Skeletal muscle tissue (tissue), 4 donors: ENCODE data around the gene INPP4A. TPM values are rescaled to one million over a fixed set of nuclear protein-coding genes. Genes with fewer than 3 reads are reported as not detected.

Source experiments
- H3K27ac ChIP-seq: one replicate; pipeline ENCODE4 v1.7.0; 2013; ENCODE audit warnings: mild to moderate bottlenecking, low read depth, low read length, inconsistent platforms
- H3K27me3 ChIP-seq, 3 donors: one replicate each; pipeline ENCODE4 v1.7.0; 2013; ENCODE audit warnings: low read length in 3 of 3; ENCODE audit not compliant: control insufficient read depth in 3 of 3, insufficient read depth in 3 of 3
- H3K36me3 ChIP-seq, 3 donors: one replicate each; pipeline ENCODE4 v1.7.0; 2013; ENCODE audit warnings: low read length in 3 of 3; ENCODE audit not compliant: control insufficient read depth in 3 of 3, insufficient read depth in 3 of 3
- H3K4me1 ChIP-seq, 3 donors: one replicate each; pipeline ENCODE4 v1.7.0; 2013; ENCODE audit warnings: low read length in 3 of 3, mild to moderate bottlenecking in 3 of 3; ENCODE audit not compliant: control insufficient read depth in 3 of 3, insufficient read depth in 3 of 3
- H3K4me3 ChIP-seq, 3 donors: one replicate each; pipeline ENCODE4 v1.7.0; 2013; ENCODE audit warnings: low read length in 3 of 3
- H3K9ac ChIP-seq, 3 donors: one replicate each; pipeline ENCODE4 v1.7.0; 2013; ENCODE audit warnings: low read length in 3 of 3, mild to moderate bottlenecking in 3 of 3, moderate library complexity in 2 of 3, low read depth in 1 of 3
- H3K9me3 ChIP-seq, 3 donors: one replicate each; pipeline ENCODE4 v1.7.0; 2013; ENCODE audit warnings: low read length in 3 of 3; ENCODE audit not compliant: control insufficient read depth in 3 of 3
- total RNA-seq: library from RNA; depleted of rRNA; stranded (reverse); fragments of >200 nt; gene quantifications from one replicate; pipeline ENCODE4 v1.2.3, GENCODE V29; 2014
- donor health status: Osteomylitis.

INPP4A gene
- total RNA-seq, 1 donor from 2014 or later: 12.5 TPM

GRCh38 chr2:98459496-98460175, 15.0 kb downstream of the INPP4A start:
- Histone ChIP-seq H3K4me3 (no peak overlapping the region), H3K9me3 (no peaks in the 10 kb centered on the region), H3K4me1 (peaks cover 33 to 56% (median 40%) of the 10 kb centered on the region in 3 donors), H3K27ac (no peak overlapping the region), H3K9ac (peak overlapping the region in 1 of 3 donors; percentile 0), H3K27me3 (no peaks in the 10 kb centered on the region), H3K36me3 (peaks cover 0 to 5% (median 4%) of the 10 kb centered on the region in 3 donors)

DNA sequence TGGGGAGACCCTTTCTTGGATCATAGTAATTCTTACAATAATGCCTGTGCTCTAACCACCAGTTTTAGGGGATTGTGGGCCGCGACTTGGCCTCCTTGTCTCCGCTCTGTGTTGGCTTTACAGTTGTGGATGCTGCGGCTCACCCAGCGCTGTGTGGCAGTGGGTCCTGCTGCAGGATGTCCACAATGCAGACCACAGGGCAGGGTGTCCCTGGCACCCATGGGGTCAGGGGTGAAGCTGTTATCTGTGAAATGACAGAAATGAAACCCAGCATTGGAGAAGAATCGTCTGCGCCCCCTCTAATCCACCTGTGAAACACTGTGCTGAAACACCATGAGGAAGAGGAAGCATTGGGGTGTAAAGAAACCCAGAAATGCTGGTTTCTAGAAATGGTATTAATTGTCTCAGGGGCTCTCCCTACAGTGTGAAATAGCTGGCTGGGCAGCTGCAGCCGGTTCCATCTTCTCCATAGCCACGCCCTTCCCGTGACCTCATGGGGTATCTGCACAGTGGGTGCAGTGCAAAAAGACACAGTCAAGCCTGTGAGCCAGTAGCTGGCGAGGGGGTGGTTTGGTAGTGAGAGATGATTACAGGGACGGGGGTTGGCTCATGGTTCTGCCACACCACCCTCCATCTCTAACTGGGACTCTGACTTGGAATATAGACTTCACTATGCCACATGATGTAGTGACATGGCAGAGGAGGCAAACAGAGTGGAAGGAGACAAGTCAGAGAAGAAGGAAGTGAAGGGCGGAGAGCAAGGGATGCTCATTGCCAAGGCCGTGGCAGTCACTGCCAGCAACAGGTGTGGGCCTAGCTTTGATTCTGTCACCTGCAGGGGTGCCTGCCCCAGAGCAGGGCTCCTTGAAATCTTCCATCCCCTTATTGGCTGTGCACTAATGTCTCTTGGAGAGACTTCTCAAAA, 16.2 kb downstream of the INPP4A start:
- Histone ChIP-seq H3K36me3 (peaks cover 0 to 5% (median 3%) of the 10 kb centered on the region in 3 donors), H3K4me1 (peaks cover 37 to 61% (median 42%) of the 10 kb centered on the region in 3 donors), H3K9ac (no peak overlapping the region), H3K9me3 (no peaks in the 10 kb centered on the region), H3K27me3 (no peaks in the 10 kb centered on the region), H3K27ac (no peak overlapping the region), H3K4me3 (no peak overlapping the region)

DNA sequence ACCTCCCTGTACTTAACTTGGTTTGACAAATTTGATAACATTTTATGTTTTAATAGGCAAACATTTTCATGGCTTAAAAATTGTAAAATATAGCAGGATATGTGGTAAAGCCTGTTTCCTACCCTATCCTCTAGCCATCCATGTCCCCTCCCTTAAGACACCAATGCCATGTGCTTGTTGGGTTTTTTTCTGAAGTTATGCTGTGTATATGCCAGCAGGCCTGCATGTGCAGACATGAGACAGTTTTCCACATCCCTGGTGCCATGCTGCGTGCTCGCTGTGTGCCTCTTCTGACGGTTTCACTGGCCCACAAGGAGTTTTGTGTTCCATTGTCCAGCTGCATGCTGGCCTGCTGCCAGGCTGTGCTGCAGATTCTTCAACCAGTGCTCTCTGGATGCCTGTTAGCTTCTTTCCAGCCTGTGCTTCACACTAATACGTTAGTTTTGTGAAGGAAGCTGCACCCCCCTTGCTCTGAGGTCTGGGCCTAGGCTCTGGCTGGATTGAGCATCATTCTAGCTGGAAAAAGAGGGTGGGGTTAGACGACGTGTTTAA, 16.9 kb downstream of the INPP4A start:
- H3K4me1 ChIP-seq: peaks cover 37 to 65% (median 49%) of the 10 kb centered on the region in 3 donors
- H3K27me3 ChIP-seq: no peaks in the 10 kb centered on the region
- H3K4me3 ChIP-seq: no peak overlapping the region
- H3K36me3 ChIP-seq: peaks cover 0 to 5% (median 3%) of the 10 kb centered on the region in 3 donors
- H3K9ac ChIP-seq: no peak overlapping the region
- H3K9me3 ChIP-seq: no peaks in the 10 kb centered on the region
- H3K27ac ChIP-seq: no peak overlapping the region

- Histone ChIP-seq H3K4me3 (no peak overlapping the region), H3K4me1 (peaks cover 37 to 63% (median 49%) of the 10 kb centered on the region in 3 donors)
Measured at GRCh38 chr2:98463081-98463481, 18.4 kb downstream of the INPP4A start.

DNA sequence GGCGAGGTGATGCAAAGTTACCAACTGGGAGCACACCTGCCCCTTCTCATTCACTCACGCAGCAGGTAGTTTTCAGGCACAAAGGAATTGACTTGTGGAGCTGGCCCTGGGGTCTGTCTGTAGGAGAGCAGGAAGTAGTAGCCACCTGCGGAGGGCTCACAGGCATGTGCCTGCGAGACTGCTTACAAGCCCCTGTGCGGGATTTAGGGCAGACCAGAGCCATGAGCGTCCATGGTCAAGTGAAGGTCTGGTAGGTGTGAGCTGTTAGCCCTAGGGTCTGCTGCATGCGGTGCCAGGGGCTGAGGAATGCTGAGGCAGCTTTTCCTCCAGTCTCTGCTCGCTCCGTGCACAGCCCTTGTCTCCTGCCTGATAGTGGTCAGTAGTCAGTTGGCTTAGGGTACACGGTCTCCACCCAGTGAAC, 18.9 kb downstream of the INPP4A start:
- no peak overlapping the region for H3K9ac ChIP-seq
- H3K4me1 ChIP-seq: peaks cover 37 to 62% (median 49%) of the 10 kb centered on the region in 3 donors
- peaks cover 0 to 3% (median 0%) of the 10 kb centered on the region in 3 donors for H3K36me3 ChIP-seq
- no peaks in the 10 kb centered on the region for H3K27me3 ChIP-seq
- no peak overlapping the region for H3K27ac ChIP-seq
- H3K4me3 ChIP-seq: no peak overlapping the region
- H3K9me3 ChIP-seq: no peaks in the 10 kb centered on the region

More at GRCh38 chr2:98463081-98463481, 18.4 kb downstream of the INPP4A start:
- no peaks in the 10 kb centered on the region for H3K27me3 ChIP-seq
- H3K36me3 ChIP-seq: peaks cover 0 to 3% (median 0%) of the 10 kb centered on the region in 3 donors
- H3K9ac ChIP-seq: no peak overlapping the region
- no peak overlapping the region for H3K27ac ChIP-seq
- no peaks in the 10 kb centered on the region for H3K9me3 ChIP-seq

GRCh38 chr2:98463988-98464771, 19.5 kb downstream of the INPP4A start:
- Histone ChIP-seq H3K4me1 (peaks cover 35 to 55% (median 45%) of the 10 kb centered on the region in 3 donors), H3K27ac (peak overlapping the region; percentile 28), H3K9me3 (no peaks in the 10 kb centered on the region), H3K9ac (peak overlapping the region in 1 of 3 donors; percentile 7), H3K36me3 (peaks cover 0 to 3% (median 0%) of the 10 kb centered on the region in 3 donors), H3K4me3 (no peak overlapping the region), H3K27me3 (no peaks in the 10 kb centered on the region)

DNA sequence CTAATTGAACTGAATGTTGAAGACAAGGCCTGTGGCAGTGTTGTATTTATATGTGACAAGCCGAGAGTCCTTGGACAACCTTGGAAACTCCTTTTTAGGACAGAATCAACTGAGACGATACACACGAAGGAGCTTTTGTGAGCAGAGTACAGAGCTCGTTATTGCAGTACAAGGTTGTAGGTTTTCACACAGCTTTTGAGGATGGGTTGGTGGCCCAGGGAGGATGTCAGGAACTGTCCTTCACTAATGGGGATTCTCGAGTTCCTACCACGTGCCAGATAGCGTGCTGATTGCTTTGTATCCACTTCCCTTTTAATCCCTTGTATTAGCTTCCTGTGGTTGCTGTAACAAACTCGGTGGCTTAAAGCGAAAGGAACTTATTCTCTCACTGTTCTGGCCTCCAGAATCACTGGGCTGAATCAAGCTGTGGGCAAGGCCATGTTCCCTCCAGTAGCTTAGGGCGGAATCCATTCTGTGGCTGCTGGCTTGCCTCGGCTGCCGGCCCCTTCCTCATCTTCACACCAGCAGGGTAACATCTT, 20.2 kb downstream of the INPP4A start:
- Histone ChIP-seq H3K4me3 (no peak overlapping the region), H3K27ac (peak overlapping the region; percentile 28)

GRCh38 chr2:98465456-98466226, 21.0 kb downstream of the INPP4A start:
- Histone ChIP-seq H3K27ac (peak overlapping the region; percentile 28), H3K4me1 (peaks cover 24 to 46% (median 41%) of the 10 kb centered on the region in 3 donors), H3K4me3 (peak overlapping the region in 1 of 3 donors; percentile 17), H3K27me3 (no peaks in the 10 kb centered on the region), H3K9ac (no peak overlapping the region), H3K9me3 (no peaks in the 10 kb centered on the region), H3K36me3 (peaks cover 0 to 3% (median 0%) of the 10 kb centered on the region in 3 donors)

More for the DNA sequence above, 20.2 kb downstream of the INPP4A start:
- no peaks in the 10 kb centered on the region for H3K27me3 ChIP-seq
- H3K9ac ChIP-seq: peak overlapping the region in 1 of 3 donors; percentile 7
- no peaks in the 10 kb centered on the region for H3K9me3 ChIP-seq
- peaks cover 28 to 49% (median 39%) of the 10 kb centered on the region in 3 donors for H3K4me1 ChIP-seq
- H3K36me3 ChIP-seq: peaks cover 0 to 4% (median 0%) of the 10 kb centered on the region in 3 donors
